NCI-H1930 (cell line): ENCODE data around the gene ATAT1.
"Not testable (repeated sequence)": the region's sequence is repeated elsewhere in the genome, so short reads cannot be mapped to it uniquely, and the experiment has no call there.

ENCODE experiments used
- DNase-seq, 2 experiments: peaks; one replicate each; lab custom pipeline; 2025; lab: John Stamatoyannopoulos, UW

ATAT1 gene

DNA sequence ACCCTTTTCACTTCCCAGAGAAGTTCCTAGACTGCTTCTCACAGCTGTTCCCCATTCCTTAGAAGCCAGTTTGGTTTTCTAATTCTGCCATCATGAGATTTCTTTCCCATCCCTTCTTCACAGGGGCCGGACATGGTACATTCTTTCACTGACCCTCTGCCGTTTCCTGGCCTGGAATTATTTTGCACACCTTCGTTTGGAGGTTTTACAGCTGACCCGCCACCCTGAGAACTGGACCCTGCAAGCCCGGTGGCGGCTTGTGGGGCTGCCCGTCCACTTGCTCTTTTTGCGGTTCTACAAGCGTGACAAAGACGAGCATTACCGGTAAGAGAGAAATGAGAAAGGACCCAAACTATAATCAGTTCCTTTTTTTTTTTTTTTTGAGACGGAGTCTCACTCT, 24.5 kb downstream of the ATAT1 start:
- DNase-seq = no peak

DNA sequence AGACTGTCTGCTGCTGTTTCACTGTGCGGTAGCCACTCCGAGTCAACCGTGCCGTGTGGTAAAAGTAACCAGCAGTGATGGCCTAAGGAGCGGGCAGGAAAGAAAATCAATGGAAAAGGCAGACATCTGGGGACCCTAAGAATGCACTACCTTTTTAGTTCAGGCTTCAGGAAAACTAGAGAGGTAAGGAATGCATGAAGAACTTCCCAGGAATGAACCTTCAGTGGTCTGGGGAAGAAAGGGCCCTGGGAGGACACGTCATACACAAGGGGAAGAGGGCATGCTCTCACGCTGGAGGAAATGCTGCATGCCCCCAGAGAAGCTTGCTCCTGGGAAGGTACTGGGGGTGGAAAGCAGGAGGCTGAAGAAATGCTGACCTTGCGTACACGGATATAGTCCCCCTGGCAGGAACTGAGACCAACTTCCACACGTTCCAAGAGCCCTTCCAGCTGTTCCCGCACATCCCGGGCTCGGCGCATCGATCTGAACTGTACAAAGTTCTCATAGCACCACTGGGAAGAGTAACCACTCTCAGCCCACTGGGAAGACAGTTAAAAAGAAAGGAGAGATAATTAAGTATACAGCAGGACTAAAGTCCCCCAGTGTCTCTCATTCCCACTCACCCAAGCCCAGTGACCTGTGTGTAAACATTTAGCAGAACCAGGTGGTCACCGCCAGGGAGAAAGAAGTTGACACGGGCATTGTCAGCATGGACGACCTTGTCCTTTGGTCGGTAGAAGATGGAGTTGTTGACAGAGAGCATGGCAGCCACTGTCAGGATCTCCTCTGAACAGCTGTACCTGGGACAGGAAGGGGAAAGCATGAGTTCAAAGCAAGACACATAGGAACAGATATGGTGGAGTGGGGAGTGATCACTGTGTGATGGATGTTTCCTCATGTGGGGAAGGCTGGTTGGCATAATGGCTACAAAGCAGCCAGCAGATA, 28.4 kb downstream of the ATAT1 start:
- no peak for DNase-seq

DNA sequence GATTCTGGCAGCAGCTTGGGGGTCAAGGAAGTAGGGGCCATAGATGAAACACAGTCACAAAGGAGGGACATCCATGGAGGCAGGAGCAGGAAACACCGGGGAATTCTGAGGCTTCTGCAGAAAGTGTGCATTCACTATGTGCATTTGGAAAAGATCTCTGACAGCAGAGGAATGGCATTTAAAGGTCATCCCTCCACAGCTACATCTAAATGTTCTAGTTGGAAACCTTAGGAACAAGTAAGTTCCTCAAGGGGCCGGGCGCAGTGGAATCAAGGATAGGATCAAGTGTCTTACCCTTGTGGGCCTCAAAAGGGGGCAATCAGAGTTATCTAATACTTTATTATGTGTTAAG, 29.0 kb downstream of the ATAT1 start:
- no peak for DNase-seq

DNA sequence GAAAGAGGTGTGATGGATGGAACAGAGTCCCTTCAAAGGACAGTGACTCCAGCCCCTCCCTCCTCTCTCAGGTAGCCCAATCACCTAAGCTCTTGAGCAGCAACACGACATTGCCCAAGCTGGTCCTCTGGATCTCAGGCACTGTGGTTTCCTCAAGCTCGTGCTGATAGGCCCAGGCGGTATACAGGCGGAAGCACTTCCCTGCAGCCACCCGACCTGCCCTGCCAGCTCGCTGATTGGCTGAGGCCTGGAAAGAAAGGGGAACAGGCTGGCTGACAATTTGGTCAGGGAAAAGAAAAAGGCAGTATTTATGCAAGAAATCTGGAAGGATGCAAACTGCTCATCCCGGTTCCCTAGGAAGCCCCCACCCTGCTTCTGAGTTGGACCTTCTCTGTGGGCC, 29.8 kb downstream of the ATAT1 start:
- no peak for DNase-seq

DNA sequence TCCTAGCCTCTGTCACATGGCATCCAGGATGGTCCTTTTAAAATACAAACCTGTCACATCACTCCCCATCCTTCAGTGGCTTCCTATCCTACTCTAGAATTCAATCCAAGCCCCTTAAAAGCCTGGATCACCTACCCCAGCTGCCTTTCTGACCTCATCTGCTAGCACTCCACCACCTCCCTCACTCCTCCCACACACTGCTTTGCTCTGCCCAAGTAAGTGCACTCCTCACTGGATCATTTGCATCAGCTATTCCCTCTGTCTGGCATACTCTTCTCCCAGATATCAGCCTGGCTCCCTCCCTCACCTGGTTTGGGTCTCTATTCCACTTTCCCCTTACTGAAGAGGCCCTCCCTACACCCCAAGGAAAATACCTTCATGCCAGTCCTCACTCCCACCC, 30.8 kb downstream of the ATAT1 start:
- DNase-seq = no peak

DNA sequence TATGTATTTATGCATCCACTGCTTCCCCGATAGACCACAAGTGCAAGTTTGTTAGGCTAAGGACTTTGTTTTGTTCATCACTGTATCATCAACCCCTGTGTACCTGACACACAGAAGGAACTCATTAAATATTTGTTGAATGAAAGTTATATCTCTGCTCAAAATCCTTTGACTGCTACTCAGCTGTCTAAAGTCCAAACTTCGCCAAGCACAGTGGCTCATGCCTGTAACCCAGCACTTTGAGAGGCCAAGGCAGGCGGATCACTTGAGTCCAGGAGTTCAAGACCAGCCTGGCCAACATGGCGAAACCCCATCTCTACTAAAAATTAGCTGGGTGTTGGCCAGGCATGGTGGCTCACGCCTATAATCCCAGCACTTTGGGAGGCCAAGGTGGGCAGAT, 31.2 kb downstream of the ATAT1 start:
- not testable (repeated sequence) for DNase-seq

DNA sequence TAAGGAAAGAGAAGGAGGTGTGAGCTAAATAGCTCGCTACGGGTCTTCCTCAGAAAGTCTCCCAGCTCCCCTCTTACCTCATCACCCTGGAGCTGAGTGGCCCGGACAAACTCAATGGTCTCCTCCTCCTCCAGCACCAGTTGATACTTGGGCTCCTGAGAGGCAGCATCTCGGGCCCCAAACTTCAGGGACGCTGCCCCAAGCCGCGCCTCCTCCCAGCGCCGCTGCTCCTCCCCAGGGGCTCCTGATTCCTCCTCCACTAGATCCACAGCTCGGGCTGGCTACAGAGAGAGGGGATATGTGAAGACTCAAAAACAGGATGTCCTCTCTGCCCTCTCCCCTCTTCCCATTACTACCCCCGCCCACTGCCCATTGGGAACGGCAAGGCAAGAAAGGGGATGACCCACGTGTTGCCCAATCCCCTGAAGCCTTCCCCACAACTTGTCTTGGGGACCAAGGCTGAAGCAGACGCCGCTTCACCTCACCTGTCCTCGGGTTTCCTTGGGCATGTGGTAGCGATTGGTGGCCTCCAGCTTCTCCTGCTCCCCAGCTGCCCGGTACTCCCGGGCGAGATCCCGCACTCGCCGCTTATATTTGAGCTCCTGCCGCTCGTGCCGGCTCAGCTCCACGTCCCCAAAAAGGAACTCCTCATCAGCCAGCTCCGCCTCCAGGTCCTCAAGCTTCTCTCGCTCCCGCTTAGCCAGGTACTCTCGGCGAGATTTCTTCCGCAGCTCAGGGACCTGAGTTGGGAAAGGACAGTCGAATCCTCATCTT, 38.5 kb downstream of the ATAT1 start:
- no peak for DNase-seq

DNA sequence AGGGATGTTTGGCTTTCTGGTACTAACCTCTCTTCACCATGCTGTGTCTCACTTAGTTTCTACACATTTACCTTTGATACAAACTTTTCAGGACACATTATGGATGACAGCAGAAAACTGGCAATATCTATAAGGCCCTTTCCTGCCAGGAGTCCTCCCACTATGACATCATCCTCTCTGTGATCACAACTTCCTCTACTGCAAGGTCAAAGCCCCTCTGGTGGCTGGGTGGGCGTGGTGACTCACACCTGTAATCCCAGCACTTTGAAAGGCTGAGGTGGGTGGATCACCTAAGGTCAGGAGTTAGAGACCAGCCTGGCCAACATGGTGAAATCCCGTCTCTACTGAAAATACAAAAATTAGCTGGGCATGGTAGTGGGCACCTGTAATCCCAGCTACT, 39.6 kb downstream of the ATAT1 start:
- not testable (repeated sequence) for DNase-seq

DNA sequence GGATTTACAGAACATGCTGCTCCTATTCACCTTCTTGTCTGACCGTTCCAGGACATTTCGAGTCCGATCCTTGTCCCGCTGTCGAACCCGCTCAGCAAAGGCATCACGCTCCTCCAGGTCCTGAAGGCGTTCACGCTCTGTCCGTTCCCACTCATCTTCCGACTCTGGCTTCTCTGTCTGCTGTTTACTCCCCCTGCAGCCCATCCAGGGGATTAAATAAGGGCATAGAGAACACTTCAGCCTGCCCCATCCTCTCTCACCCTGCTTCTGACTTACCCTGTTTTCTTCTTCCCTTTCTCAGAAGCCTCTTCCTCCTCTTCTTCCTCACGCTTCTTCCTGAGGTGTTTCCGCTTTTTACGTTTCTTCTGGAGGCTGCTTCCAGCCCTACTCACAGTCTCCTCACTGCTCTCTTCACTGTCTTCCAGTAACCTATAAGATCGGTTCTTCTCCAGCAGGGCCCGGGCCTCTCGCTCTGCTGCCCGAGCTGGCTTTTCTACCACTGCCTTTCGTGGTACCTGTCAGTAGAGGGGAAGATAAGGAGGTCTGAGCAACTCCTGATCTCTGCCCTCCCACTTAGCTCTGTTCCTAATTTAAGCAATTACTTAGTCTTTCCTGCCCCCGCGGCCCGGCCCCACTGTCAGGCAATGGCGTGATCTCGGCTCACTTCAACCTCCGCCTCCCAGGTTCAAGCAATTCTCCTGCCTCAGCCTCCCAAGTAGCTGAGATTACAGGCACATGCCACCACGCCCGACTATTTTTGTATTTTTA, 44.3 kb downstream of the ATAT1 start:
- no peak for DNase-seq

DNA sequence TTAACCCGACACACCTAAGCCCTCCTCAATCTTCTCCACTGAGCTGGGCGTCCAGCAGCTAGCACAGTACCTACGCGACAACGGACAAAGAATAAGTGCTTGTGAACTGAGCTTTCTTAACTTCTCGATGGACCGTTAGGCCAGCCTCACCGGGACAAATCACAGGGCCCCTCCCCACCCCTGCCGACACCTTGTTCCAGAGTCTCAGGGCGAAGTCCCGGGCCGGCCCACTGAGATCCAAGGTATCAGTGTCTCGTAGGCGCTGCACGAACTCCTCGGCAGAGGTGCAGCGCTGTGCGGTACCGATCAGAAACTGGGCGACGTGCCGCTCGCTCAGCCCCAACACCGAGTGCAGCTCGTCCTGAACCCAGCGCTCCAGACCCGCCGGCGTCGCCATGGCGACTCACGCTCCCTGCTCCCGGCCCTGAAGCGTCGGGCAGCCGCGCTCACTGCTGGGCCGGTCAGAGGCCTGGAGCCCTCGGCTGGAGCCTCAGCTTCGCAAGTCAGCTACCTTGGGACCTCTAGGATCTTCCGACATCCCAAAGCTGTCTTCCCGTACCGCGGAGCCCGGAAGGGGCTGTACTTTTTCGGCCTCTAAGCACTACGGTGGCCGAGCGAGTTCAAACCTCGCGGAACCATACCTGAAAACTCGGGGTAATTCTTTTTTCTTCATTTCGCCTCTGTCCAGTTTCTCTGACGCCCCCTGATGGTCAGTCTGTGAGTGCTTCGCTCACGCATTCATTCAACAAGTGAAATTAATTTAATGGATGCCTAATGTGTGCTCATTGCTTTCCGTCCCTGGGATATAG, 46.0 kb downstream of the ATAT1 start, which contains the start of gene DHX16:
DHX16 (minus strand) TSS at position 562 of the 809 bp plus-strand sequence; CDS start at position 397, 165 bp downstream.
- DNase-seq = peak; percentile 87 to 91

DNA sequence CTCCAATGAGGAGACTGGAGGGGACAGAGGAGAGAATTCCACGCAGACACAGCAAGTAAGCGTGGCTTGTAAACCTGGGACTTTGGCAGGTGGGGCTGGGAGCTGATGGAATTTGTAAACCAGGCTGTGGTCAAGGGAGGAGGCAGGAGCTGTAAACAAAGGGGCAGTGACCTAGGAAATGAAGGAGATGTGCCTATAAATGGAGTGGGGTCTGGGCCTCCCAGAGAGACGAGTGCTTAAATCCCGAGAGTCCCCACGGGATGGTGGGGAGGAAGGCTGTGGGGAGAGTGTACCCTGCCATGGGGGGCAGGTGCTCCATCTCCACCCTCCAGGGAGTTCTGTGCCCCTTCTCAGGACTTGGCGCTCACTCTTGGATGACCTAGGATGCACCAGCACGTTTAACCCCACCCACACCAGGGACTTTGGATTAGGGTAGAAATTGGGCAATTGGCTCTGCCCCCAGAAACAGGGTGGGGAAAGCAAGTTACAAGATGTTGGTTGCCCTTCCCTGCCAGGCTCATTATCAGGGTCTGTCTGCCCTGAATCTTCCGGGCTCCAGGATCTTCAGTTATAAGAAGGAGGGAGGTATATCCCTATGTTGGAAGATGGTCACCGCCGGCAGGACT, 50.1 kb downstream of the ATAT1 start:
- DNase-seq = no peak

DNA sequence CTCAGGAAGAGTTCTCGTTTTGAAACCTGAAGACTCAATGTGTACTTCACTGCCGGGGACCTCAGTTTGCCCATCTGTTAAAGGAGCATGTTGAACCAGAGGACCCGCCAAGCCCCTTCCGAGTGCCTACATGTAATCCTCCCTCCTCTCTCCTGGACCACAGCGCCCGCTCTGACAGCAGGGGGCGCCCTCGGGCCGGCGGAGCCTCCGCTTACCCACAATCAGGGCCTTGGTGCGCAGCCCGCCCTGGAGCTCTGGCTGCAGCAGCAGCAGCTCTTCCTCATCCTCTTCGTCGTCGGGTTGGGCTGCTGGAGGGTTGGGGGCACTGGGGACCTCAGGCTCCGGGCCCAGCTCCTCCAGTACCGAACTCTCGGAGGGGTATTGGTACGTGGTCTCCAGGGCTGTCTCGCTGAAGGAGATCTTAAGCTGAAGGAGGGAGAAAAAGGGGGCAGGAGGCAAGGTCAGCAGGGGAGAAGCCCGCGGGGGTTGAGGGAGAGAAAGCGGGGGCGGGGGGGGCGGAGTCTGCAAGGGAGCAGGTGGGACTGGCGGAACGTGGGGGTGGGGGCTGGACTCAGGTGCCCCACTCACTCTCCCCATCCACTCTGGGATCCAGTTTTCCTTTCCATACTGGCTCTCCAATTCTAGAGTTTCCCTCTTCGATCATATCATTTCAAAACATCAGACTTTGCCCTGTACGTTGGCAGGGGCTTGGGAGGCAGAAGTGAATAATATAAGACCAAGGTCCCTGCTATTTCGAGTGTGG, 52.5 kb downstream of the ATAT1 start:
- DNase-seq = peak; percentile 11 to 23

DNA sequence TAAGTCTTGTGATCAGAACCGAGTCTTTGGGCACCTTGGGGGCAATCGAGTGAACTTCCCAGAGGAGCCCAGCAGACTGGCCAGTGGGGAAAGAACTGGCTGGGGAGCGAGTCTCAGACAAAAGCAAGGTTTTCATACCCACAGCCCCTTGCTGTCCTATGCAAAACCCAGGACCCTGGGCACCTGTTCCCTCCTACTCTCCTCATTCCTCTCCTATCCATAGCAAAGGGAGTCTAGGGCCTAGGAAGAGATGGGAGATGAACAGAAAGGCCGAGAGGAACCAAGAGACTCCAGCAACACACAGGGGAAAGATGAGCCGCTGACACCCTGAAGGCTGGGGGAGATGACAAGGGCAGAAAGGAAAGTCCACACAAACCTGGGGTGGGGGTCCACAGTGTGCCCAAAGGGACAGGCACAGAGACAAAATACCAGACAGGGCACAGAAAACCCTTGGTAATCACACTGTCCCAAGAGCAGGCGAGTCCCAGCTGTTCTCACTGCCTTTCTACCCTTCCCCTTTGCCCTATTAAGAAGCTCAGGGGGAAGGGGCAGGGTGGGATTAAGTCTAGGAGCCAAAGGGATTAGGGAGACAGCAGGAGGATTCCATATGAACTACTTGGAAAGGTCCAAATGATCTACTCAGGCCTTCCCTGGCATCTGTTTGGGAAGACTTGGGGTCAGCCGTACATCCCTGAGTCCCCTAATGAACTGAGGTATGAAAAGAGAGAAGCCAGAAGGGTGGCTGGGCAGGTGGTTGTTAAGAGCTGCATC, 53.3 kb downstream of the ATAT1 start:
- DNase-seq = no peak

DNA sequence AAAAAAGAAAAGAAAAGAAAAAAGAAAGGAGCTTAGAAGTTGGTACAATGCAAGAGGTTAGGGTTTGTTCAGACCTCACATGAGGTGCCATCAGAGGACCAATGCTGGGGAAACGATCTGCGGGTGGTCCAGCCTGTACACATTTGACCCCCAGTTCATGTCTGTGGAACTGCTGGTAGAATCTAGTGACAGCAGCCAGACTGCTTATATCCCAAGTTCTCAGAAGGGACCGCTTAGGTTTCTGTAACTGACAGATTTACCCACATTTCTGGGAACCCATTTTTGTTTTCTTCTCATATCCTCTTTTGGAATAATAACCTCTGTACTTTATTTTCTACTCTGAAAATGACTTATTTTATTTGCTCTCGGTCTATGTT, 55.1 kb downstream of the ATAT1 start:
- no peak for DNase-seq

DNA sequence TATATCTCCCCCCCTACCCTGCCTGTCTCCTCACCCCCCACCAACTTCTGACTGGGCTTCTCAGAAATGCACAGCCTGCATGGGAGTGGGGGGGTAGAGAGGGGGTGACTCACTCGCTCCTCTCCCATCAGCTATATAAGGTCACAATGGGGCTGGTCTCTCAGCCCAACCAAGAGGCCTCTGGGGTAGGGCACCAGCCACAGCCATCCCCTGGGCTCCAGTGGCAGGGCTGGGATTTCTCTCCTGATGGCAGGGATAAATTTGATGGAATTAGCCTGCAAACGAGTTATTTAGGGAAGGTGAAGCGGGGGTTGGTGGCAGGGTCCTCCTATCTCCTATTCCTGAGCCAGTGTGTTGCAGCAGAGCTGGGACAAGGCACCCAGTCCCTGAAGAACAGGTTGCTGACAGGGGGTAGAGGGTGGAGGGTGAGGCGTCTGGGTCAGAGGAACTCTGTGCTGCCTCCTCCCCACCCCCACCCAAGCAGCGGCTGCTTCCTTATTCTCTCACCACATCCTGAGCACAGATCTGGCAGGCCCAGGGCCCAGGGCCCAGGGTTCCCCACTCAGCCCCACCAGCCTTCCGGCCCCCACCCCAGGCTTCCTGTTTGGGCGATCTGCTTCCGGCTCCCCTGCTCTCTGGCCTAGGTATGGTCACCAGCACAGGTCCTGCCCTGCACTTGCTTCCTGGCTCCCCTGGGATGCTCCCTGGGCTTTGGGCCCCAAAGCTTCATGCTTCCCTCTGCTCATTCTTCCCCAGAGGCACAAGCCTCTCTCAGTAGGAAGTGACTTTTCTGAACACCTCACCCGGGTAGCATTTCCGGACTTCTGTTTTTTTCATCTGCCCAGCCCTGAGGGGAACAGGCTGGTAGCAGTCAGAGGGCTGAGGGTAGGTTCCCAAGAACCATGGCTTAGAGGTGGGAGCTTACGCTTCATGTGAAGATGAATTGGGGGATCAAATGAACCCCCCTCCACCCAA, 55.8 kb downstream of the ATAT1 start:
- no peak for DNase-seq

DNA sequence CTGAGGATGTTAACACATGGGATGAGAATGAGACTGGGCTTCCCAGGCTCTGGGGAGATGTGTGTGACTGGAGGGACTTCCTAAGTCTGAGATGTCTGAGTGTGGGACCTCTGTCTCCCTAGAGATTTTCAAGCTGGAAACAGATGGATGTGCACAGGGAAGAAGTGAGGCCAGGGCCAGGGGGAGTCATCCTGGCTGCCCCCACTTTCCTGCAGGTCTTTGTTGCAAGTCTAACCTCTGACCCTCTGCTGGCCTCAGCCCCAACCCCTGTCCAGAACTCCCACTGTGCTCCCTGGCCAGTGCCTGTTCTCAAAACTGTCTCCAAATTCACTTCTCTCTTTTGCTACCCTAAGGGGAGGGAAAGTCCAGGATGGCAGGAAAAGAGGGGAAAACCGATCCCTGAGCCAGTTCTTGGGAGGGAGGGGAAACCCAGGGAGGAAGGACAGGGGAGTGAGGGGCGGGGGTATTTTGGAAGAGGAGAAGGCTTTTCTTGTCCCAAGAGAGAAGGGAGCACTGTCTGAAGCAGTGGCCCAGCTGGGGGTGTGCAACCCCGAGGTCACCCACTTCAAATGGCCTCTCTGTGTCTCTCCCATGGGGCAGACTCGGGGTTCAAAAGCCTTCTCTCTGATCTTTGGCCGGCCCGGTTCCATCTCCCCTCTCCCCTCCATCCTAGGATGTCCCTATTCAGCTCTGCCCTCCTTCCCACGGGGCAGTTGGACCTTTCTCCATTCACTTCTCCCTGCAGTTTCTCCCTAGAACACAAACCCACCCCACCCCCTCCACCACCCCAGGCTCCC, 56.7 kb downstream of the ATAT1 start:
- no peak for DNase-seq

DNA sequence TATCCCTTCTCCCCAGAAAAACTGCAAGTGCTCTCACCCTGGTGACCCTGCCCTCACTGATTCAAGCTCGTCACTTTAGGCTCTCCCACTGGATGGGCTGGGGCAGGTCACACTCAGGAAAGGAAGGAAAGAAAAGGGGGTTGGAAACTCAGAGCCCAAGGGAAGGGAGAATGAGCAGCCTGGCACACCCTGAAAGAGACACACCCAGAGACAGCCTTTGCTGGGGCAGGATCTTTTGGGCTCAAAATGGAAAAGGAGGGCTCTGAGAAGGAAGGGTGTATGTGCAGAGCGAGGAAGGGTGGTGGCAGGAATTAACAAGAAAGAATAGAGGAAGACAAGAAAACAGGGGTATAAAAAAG, 57.3 kb downstream of the ATAT1 start:
- DNase-seq = no peak
